Measurements from ENCODE around the gene TRAPPC4. TPM values are rescaled to one million over a fixed set of nuclear protein-coding genes. Genes with fewer than 3 reads are reported as not detected.
"Not testable (repeated sequence)": the region's sequence is repeated elsewhere in the genome, so short reads cannot be mapped to it uniquely, and the experiment has no call there.

Gene TRAPPC4
- polyA plus RNA-seq (ENCODE audit: insufficient read length in 4 of 4) = 100 to 1,000 TPM in 2 of 4 donors, 10 to 100 TPM in 2; 55.5 to 127 (median 110) TPM

DNA sequence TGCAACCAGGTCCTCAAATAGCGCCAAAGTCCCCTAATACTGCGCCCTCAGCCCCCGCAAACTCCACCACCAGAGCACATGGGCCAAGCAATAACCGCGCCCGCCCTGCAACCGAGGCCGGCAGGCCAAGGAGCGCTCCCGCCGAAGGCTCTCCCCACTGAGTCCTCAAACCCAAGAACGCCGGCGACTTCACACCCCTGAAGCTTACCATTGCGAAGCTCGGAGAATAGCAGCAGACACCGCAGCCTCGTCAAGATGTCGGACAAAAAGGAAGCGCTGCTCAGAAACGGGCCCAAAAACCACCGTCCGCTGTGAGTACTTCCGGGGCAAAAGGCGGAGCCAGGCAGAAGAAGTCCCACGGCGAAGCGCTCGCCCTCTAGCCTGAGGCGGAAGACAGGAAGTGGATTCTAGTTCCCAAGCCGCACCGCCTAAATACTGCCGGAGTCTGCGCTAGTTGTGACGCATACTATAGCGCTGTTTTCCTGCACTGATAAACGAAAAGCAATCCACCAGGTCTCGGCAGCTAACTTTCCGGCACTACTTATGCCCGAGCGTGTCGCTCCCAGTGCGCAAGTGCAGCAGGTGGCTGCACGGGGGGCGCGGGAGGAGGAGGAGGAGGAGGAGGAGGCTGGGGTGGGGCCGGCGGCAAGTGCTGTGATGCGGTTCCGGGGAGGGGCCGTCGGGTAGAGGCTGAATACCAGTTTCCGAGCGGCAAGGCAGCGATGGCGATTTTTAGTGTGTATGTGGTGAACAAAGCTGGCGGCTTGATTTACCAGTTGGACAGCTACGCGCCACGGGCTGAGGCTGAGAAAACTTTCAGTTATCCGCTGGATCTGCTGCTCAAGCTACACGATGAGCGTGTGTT is at the start of gene TRAPPC4, which contains the start of gene RPS25:
Gene TRAPPC4 (plus strand): TSS at position 693 of the 865 bp plus-strand sequence. CDS start 30 bp downstream, at position 723.
Gene RPS25 (minus strand): TSS at position 270 of the 865 bp plus-strand sequence. CDS start 59 bp downstream, at position 211.
- DNase-seq (ENCODE audit: low read depth in 4 of 4, low spot score in 3 of 4) = peak; percentile 93 to 95 (median 94)

DNA sequence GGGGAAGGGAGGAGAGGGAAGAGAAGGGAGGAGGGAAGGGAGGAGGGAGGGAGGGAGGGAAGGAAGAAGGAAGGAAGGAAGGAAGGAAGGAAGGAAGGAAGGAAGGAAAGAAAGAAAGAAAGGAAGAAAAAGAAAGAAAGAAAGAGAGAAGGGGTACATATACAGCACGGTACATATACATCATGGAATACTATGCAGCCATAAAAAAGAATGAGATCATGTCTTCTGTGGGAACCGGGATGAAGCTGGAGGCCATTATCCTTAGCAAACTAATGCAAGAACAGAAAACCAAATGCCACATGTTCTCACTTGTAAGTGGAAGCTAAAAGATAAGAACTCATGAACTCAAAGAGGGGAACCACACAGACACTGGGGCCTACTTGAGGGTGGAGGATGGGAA is 49.1 kb upstream of the TRAPPC4 start:
- DNase-seq (ENCODE audit: low read depth in 4 of 4, low spot score in 3 of 4) = not testable (repeated sequence)

GRCh38 chr11:118971646-118972045 is 46.9 kb upstream of the TRAPPC4 start, which contains the start of gene FOXR1:
Gene FOXR1 (plus strand): TSS chr11:118971761. CDS start chr11:118971932, 171 bp downstream.
- DNase-seq (ENCODE audit: low read depth in 4 of 4, low spot score in 3 of 4) = no peak

- DNase-seq (ENCODE audit: low read depth in 4 of 4, low spot score in 3 of 4) = no peak
These were observed 44.6 kb upstream of the TRAPPC4 start for GRCh38 chr11:118973985-118974384.

DNA sequence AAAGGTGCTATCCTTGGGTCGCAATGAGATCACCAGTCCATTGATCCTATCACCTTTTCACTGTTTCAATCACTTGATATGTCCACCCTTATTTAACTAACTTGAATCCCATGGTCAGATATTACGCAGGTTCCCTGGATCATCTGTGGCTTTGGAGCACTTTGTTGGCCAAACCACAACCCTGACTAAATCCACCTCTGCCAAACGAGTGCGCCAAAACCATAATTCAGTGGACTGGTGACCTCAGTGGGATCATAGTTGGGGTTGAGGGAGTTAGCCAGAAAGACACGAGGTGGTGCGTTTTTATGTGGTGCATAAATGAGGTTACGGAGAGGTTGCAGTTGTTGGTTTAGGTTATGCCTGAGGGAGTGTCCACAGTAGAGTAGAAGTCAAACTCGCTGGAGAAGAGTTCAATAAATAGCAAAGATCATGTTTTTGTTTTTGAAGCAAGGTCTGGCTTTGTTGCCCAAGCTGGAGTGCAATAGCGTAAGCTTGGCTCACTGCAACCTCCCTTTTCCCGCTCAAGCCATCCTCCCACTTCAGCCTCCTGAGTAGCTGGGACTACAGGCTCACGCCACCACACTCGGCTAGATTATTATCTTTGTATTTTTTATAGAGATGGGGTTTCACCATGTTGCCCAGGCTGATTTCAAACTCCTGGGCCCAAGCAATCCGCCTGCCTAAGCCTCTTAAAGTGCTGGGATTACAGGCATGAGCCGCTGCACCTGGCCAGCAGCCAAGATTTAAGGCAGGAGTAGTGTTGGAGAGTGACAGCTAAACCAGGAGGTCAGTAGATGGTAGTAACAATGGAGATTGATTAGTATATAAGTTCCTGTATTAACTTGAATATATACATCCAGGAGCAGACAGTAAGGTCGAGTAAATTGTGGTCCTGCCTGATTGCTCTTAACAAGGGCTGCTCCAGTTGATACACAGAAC is 42.5 kb upstream of the TRAPPC4 start:
- no peak for DNase-seq (ENCODE audit: low read depth in 4 of 4, low spot score in 3 of 4)

GRCh38 chr11:118979434-118979833 is 39.1 kb upstream of the TRAPPC4 start:
- DNase-seq (ENCODE audit: low read depth in 4 of 4, low spot score in 3 of 4) = no peak

DNA sequence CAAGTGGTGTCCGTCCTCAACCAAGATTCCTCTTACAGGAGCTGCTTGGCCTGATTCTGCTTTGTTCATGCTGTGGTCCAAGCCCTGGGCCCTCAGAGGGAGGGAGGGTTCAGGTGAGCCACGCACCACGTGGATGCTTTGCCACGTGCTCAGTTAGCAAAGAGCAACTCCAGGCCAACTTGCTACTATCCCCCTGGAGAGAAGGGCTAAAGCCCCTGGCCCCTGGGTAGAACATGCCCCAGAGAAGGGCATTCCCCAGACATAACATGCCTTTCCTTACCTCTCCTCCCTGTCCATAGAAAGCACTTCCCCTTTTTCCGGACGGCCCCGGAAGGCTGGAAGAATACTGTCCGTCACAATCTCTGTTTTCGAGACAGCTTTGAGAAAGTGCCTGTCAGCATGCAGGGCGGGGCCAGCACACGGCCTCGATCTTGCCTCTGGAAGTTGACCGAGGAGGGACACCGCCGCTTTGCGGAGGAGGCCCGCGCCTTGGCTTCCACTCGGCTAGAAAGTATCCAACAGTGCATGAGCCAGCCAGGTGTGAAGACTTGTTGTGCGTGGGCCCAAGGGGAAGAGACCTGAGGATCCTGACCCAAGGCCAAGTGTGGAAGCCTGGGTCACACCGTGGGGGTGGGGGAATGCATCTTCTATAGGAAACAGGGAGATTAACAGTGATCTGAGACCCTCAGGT is 38.2 kb upstream of the TRAPPC4 start:
- DNase-seq (ENCODE audit: low read depth in 4 of 4, low spot score in 3 of 4) = no peak

DNA sequence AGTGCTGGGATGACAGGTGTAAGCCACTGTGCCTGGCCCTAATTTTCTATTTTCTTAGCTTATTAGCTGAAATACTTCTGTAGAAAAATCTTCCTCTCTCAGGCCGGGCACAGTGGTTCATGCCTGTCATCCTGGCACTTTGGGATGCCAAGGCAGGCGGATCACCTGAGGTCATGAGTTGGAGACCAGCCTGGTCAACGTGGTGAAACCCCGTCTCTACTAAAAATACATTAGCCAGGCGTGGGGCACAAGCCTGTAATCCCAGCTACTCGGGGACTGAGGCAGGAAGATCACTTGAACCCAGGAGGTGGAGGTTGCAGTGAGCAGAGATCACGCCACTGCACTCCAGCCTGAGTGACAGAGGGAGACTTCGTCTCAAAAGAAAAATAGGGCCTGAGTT is 34.2 kb upstream of the TRAPPC4 start:
- not testable (repeated sequence) for DNase-seq (ENCODE audit: low read depth in 4 of 4, low spot score in 3 of 4)

DNA sequence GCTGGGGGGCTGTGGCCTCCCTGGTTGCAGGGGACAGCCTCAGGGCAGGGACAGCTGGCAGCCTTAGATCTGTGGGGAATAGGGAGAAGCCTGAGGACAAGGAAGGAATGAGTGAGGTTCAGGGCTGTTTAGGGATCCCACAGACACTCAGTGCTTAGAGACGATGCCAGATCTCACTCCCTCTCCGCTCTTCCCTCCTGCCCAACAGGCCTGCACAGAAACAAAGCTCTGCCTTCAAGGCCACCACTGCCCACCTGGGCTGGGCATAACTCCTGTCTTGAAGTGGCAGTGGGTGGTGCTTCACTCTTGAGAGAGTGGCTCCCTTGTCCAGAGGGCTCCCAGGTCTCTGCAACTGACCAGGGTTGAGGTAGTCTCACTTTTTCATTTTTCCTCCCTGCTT is 33.7 kb upstream of the TRAPPC4 start:
- DNase-seq (ENCODE audit: low read depth in 4 of 4, low spot score in 3 of 4) = no peak

- no peak for DNase-seq (ENCODE audit: low read depth in 4 of 4, low spot score in 3 of 4)
These were observed 30.3 kb upstream of the TRAPPC4 start for GRCh38 chr11:118988280-118988679.

- not testable (repeated sequence) for DNase-seq (ENCODE audit: low read depth in 4 of 4, low spot score in 3 of 4)
These were observed 27.0 kb upstream of the TRAPPC4 start for GRCh38 chr11:118991486-118992038.

- DNase-seq (ENCODE audit: low read depth in 4 of 4, low spot score in 3 of 4) = no peak
These were observed 21.5 kb upstream of the TRAPPC4 start for GRCh38 chr11:118996926-118997626.

DNA sequence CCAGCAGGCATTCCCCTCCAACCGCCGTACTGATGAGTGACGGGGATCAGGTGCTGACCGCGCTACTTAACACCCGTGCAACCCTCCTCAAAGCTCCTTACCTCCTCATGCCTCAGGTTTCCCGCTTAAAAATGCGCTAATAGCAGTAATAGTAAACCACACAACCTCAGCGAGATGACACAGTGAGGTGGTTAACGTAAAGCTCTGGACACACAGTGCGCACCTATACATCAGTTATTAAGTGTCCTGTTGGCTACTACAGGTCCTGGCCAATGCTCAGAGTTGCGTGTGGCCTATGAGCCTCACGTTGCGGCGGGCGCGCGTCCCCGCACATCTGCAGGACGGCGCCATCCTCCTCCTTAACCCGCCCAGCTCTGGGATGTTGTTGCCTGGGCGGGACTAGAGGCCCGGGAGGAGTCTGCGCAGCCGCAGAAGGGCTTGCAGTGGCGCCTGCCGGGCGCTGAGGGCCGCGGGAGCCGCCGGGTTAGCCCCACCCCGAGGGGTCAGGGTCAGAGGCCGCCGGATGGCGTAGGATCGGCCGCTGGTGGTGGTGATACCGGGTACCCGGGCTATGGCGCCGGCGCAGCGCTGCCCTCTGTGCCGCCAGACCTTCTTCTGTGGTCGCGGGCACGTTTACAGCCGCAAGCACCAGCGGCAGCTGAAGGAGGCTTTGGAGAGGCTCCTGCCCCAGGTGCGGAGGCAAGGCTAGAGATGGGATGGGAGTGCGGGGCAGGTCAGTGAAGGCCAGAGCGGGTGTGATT is 20.8 kb upstream of the TRAPPC4 start, which contains the start of gene CENATAC:
Gene CENATAC (plus strand): TSS at position 512 of the 761 bp plus-strand sequence. CDS start 60 bp downstream, at position 572.
- DNase-seq (ENCODE audit: low read depth in 4 of 4, low spot score in 3 of 4) = peak; percentile 76 to 85 (median 81)

DNA sequence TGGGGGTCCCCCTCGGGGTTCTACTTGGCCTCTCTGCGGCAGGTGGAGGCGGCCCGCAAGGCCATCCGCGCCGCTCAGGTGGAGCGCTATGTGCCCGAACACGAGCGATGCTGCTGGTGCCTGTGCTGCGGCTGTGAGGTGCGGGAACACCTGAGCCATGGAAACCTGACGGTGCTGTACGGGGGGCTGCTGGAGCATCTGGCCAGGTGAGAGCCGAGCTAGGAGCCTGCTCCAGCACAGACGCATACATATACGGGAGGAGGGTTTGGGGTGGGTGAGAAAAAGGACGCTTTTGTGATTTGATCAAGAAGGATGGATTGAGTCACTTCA is 20.2 kb upstream of the TRAPPC4 start:
- no peak for DNase-seq (ENCODE audit: low read depth in 4 of 4, low spot score in 3 of 4)

- no peak for DNase-seq (ENCODE audit: low read depth in 4 of 4, low spot score in 3 of 4)
These were observed 19.7 kb upstream of the TRAPPC4 start for GRCh38 chr11:118998822-118999221.

GRCh38 chr11:119000906-119001305 is 17.7 kb upstream of the TRAPPC4 start:
- no peak for DNase-seq (ENCODE audit: low read depth in 4 of 4, low spot score in 3 of 4)

DNA sequence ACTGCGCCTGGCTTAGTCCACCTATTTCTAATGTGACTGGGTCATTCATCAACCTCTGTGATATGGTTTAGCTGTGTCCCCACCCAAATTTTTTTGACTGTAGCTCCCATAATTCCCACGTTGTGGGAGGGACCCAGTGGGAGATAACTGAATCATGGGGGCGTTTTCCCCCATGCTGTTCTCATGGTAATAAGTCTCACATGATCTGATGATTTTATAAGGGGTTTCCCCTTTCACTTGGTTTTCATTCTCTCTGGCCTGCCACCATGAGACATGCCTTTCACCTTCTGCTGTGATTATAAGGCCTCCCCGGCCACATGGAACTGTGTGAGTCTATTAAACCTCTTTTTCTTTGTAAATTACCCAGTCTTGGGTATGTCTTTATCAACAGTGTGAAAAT is 11.9 kb upstream of the TRAPPC4 start:
- no peak for DNase-seq (ENCODE audit: low read depth in 4 of 4, low spot score in 3 of 4)

DNA sequence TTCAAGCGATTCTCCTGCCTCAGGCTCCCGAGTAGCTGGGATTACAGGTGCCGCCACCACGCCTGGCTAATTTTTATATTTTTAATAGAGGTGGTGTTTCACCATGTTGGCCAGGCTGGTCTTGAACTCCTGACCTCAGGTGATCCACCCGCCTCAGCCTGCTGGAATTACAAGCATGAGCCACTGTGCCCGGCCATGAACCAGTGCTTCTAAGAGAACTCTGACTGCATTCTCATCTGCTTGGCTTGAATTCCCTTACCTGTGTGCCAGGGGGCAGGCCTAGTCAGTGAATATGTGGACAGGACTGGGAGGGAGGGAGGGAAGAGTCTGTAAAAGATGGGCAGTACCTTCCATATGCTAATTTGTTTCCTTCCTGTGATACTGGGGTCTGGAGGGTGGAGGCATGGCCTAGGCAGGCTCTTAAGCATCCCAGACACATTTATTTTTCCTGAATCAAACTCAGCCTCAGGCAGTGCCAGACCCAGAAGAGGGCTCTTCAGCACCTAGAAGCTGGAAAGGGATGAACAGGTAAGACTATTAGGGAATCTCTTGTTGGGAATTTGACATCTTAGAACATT is 7.0 kb upstream of the TRAPPC4 start:
- DNase-seq (ENCODE audit: low read depth in 4 of 4, low spot score in 3 of 4) = no peak
